GM18505 (cell line): ENCODE data around the gene HS3ST3B1.

Experiments used
- ATAC-seq: cut with Tn5 transposase; IDR thresholded peaks from one replicate; pipeline ENCODE4 v1.9.1; 2021; ENCODE audit not compliant: unreplicated experiment
- POLR2A ChIP-seq: IDR thresholded peaks from 4 replicates; pipeline ENCODE4 v1.6.1; 2011; ENCODE audit warnings: borderline replicate concordance; ENCODE audit not compliant: insufficient read depth, insufficient read length; ENCODE audit errors: extremely low read depth

Gene HS3ST3B1

DNA sequence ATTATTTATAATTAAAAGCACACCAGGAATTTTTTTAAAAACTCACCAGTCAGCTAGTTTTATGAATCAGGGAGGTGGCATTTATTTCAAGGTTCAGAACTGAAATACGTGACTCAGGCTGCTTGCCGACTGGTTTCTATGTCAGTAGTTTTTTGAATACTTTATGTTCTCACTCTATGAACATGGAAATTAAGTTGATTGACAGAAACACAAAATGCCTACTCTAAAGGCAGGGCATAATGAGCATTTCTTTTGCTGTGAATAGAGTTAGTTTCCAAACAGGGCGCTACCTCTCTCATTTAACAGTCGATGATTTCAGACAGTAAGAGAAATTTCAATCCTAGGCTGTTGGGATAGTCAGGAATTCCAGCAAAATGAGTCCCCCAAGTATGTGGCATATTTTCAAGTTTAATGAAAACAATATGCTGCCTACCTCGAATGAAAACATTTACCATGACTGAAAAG is 6.7 kb downstream of the HS3ST3B1 start:
- no peak for ATAC-seq
- no peak for TF ChIP-seq POLR2A

DNA sequence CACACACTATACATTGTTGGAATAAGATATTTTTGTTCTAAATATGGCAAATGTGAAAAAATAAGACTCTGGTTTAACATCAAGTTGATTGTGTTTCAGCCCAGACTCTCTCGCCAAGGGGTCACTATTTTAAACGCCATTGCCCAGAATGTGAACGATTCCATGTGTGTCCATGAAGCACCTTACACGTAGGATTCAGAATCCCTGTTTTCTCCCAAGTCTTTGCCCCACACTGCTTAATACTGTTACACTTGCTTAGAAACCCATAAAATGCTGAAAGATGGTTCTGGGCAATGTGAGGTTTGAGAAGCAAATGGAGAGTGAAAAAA is 7.7 kb downstream of the HS3ST3B1 start:
- TF ChIP-seq POLR2A, result no peak
- no peak for ATAC-seq

DNA sequence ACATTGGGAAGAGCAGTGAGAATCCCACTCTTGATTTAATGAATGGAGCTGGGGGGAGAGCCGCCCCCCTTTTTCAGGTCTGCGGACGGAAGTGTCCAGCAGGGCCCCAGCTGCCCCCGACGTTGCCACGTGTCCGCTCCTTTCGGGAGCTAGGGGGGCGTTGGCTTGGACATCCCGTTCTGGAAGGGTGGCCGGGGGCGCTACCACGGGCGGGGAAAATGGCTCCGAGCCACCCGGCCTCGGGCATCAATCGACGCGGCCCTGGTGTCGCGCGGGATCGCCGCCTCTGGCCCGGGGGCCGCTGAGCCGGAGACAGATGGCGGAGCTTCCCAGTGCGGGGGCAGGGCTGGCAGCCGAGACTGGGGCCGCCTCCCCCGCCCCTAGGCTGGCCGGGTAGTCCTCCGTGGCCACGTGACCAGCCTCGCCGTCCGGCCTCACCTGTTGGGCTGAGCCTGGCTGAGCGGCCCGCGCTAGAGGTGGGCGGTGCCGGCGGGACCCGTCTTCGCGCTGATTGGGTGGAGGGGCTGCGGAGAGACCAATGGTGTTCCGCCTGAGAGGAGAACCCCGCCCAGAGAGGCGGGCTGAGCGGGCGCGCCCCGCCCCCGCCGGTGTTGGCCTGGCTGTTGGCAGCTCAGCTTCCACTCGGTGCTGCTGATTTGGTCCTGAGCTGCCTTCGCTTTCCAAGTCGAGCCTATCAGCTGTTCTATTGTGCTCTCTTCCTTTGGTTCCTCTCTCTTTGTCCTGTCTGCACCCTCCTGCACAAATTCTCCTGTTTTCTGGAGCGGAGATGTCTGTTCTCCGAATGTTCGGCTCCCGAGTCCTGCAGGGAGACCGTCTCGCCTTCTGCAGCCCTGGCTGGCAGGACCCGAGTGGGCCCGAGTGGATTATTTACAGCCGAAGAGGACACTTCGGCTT is 8.3 kb downstream of the HS3ST3B1 start:
- TF ChIP-seq POLR2A, result no peak
- ATAC-seq, result peak; percentile 95

DNA sequence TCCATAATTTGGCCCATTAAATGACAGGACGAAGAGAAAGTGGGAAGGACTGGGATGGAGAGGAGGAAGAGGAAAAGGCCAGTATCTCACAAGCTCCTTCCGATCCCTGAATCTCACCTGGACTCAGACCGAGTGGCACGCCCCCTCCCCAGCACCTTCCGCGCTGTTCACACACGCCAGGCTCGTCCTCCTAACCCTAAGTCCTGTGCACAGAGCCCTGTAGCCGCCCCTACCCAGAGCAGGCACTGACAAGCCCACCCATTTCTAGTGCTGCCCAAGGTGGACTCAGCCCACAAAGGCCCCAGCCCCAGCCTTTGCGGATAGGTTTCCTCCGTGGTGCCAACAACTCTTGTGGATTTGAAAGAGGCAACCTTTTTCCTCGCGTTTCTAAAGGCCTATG is 9.2 kb downstream of the HS3ST3B1 start:
- ATAC-seq, result no peak

DNA sequence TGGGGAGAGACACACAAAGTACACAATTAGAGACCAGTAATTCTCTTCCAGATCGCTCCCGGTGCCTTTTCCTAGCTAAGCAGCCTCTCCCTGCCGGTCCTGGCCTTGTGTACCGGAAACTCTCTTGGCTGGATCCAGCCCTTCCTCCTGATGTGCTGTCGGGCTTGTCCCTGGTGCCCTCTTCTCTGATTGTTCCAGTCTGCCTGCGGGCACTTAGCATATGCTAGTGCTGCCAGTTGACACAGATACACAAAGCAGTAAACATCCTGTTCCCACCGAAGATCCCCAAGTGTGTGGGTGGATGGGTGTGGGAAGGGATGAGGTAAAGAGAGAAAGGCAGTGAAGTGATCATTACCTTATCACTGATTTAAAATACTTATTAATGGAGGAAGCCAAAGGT is 9.7 kb downstream of the HS3ST3B1 start:
- no peak for ATAC-seq
- no peak for TF ChIP-seq POLR2A

More for the DNA sequence above, 9.2 kb downstream of the HS3ST3B1 start:
- TF ChIP-seq POLR2A, result no peak

DNA sequence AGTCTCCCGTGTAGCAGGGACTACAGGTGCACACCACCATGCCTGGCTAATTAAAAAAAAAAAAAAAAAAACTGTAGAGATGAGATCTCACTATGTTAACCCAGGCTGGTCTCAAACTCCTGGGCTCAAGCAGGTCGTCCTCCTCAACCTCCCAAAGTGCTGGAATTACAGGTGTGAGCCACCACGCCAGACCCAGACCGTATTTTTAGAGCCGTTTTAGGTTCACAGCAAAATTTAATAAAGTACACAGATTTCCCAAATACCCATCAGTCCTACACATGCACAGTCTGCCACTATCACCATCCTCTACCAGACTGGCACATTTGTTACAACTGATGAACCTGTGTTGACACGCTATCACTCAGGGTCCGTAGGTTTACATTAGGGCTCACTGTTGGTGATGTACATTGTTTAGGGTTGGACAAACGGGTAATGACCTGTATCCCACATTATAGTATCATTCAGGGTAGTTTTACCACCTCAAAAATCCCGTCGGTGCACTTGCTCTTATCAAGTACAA is 10.4 kb downstream of the HS3ST3B1 start:
- ATAC-seq, result no peak
- TF ChIP-seq POLR2A, result no peak

DNA sequence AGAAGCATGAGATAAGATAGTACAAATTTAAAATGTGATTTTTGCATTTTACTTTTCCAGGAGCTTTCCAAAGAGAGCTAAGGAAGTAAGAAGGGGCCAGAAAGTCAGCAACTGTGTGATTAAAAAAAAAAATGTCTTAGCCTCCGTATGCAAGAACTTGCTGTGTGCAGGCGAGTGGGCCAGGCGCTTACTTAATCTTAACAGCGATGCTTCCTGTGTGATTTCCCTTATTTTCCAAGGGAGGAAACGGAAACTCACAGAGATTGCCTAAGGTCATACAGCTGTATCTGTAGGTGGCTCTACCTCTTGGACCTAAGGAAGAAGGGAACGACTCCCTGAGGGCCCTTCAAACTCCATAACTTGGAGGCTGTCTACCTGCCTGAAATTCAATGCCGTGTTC is 11.1 kb downstream of the HS3ST3B1 start:
- TF ChIP-seq POLR2A, result no peak
- no peak for ATAC-seq

DNA sequence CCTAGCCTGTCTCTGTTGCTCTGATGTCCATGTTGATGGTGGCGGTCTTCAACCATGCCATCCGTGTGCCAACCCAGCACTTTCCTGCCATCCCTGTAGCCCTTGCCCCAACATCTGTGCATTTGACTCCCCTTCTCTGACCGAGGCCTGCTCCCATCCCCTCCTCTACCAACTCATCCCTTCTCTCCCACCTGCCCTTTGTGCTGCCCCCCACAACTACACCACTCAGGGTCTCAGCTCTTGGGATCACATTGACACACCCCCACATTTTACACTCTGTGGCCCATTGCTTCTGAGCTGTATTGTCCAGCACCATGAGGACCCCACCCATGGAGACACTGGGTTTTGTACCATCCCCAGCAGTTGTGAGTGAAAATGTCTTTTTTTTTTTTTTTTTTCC is 11.6 kb downstream of the HS3ST3B1 start:
- TF ChIP-seq POLR2A, result no peak
- no peak for ATAC-seq

DNA sequence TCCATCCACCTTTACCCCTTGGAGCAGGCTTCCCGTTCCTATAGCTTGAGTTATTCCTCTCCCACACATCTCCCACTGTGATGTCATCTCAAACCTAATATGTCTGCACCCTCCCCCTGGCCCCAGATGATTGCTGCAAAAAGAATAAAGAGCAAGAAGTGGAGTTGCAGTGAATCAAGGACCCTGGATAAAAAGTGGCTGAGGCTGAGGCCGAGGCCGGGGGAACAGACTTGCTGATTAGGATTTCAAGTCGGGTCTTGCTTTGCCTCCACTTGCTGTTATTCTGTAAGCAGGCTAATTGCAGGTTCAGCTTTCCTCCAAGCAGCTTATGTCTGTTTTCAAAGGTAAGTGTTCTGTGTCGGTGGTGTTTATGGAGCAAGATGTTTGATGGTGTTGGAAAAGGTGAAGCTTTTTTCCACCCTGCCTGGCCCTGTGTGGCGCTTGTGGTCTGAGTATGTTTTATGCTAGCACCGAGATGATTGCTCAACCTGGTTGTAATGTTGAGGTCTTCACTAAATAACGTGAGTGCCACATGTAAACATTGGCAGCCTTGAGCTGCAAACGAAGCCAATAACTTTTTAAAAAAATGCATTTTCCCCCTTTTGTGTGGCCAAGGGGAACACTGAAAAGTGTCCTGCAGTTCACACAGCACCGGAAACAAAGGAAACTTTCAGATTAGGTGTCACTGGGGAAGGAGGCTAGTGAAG is 15.4 kb downstream of the HS3ST3B1 start:
- no peak for ATAC-seq
- TF ChIP-seq POLR2A, result no peak

DNA sequence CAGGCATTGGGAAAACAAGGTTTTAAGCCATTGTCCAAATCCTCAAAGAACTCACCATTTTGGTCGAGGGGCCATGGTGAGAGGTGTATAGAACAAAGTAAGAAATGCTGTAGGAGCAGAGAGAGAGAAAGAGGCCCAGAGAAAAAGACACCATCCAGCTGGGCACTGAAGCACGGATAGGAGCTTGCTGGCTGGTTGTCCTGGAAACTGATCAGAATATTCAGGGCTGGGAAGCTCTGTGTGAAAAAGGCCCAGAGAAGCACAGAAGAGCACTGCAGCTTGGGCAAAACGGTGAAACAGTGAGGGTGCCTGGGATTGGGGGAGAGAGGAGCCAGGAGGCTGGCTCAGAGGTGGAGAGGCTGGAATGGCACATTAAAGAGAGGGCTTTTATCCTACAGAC is 16.5 kb downstream of the HS3ST3B1 start:
- no peak for TF ChIP-seq POLR2A
- ATAC-seq, result no peak

DNA sequence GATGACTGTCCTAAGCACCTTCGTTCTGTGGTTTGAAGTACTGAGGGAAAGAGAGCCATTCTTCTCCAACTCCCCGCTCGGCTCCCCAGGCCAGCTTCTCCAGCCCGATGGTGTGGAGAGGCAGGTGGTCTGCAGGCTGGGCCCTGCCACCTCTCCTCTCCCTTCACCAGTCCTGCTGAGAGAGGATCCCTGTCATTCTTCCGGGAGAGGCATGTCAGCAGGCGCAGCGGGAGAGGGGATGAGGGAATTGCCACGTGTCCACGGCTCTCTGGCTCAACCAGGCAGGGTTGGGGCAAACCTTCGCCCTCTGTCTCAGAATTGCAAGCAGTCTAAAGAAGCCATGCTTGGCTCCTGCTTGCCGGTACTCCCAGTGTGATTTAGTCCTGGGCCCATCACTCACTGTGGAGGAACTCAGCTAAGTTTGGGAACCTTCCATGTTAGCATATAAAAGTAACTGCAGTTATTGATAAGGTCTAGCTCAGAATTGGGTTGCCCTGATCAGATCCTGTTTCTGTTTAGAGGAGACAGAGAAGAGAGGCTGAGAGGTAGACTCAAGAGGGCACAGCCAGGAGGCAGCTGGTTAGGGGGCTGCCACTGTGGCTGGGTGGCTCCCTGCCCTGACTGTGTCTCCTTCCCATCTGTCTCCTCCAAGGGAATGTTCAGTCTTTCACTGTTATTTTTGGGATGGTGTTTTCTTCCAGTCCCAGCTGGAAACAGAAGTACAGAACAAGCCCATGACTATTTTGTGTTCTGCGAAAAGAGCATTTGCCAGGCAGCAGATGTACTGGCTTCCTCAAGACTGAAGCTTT is 17.4 kb downstream of the HS3ST3B1 start:
- ATAC-seq, result no peak
- no peak for TF ChIP-seq POLR2A

DNA sequence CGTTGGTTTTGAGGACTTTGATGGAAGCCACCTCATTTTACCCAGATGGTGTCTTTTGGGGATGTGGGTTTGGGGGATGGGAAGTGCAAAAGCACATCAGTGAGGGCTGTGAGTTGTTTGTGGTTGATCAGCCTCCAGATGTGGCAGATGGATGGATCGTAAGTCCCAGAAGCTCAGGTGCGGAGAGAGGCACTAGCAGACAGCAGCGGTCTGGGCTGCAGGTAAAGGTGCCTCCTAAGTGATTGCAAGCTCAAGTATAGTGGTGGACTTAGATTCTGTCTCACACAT is 18.0 kb downstream of the HS3ST3B1 start:
- TF ChIP-seq POLR2A, result no peak

DNA sequence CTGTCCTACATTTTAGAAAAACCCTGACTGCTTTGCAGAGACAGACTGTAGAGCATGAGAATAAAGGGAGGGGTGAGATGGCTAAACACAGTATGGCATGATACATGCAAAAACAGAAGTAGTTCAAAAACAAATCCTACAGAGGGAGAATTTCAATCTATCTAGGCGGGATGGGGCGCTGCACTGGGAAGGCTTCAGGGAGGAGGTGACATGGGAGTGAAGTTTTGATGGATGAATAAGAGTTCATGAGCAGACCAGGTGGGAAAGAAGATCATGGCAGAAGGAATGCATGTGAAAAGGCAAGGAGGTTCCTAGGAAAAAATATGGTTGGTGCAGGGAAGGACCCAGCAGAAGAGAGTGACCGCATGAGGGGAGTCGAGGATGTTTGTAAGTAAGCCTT is 19.2 kb downstream of the HS3ST3B1 start:
- no peak for TF ChIP-seq POLR2A
- ATAC-seq, result no peak

More for the DNA sequence above, 18.0 kb downstream of the HS3ST3B1 start:
- ATAC-seq, result no peak

DNA sequence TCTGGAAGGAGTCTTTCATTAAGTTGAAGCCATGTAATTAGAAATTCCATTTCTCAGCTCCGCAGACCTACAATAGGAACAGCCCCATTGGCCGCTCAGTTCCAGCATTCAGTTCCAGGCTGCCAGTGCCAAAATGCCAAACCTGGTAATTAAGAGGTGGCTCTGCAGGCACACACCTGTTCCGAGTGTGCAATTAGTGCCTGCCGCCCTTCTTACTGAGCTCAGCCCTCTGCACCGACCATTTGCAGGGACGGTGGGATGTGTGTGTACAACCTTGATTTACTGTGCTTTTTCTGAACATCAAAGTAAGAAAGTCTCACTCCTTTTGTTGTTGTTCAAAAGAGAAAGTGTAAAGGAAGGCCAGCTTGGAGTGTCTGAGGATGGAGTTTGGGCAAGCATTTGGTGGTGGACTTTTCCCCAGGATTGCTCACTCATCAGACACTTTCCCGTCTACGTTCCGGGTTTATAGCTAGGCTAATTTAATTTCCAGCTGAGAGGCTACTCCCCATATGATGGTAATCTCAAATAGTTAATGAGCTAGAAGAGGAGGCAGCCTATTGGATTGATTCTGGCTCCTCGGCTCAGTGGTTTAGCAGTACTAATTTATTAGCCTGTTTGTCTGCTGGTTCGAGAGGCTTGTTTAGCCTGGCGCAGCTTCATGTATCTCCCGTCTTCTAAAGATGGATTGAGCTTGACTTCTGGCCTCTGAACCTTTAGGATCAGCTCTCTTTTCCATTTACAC is 20.0 kb downstream of the HS3ST3B1 start:
- TF ChIP-seq POLR2A, result no peak
- no peak for ATAC-seq
